Tibial nerve (tissue), 4 donors: Measurements from ENCODE around the gene SIX5. TPM values are rescaled to one million over a fixed set of nuclear protein-coding genes. Genes with fewer than 3 reads are reported as not detected.
"Not testable (repeated sequence)": the region's sequence is repeated elsewhere in the genome, so short reads cannot be mapped to it uniquely, and the experiment has no call there.

ENCODE experiments used
- DNase-seq, 2 donors: peaks; one replicate each; pipeline ENCODE4 v3.0.0-alpha.2; 2019; ENCODE audit warnings: low spot score in 2 of 2
- H3K27ac ChIP-seq, 4 donors: fragments of 200-600 bp; sonication (generic) in 3 of 4; one replicate each; pipeline ENCODE4 v1.5.1; 2017 to 2019; ENCODE audit warnings: mild to moderate bottlenecking in 1 of 4
- H3K27me3 ChIP-seq, 2 donors: fragments of 200-600 bp; sonication (generic) in 1 of 2; one replicate each; pipeline versions ENCODE4 v1.5.1 to v1.6.0; 2017 to 2019
- H3K36me3 ChIP-seq, 3 donors: fragments of 200-600 bp; sonication (generic); one replicate each; pipeline ENCODE4 v1.5.1; 2018 to 2019
- H3K4me1 ChIP-seq, 4 donors: fragments of 200-600 bp; sonication (generic) in 3 of 4; one replicate each; pipeline ENCODE4 v1.5.1; 2017 to 2019
- H3K4me3 ChIP-seq, 4 donors: fragments of 200-600 bp; sonication (generic) in 3 of 4; one replicate each; pipeline ENCODE4 v1.5.1; 2017 to 2019; ENCODE audit warnings: mild to moderate bottlenecking in 1 of 4, moderate library complexity in 1 of 4
- H3K9me3 ChIP-seq, 4 donors: fragments of 200-600 bp; sonication (generic) in 3 of 4; one replicate each; pipeline ENCODE4 v1.5.1; 2017 to 2019
- EP300 ChIP-seq, 2 donors: sonication (generic); formaldehyde crosslinking; IDR thresholded peaks; one replicate each; pipeline ENCODE4 v1.6.1; 2017; ENCODE audit warnings: antibody characterized with exemption in 2 of 2, mild to moderate bottlenecking in 1 of 2
- POLR2A ChIP-seq, 2 donors: fragments of 450-650 bp; IDR thresholded peaks; one replicate each; pipeline ENCODE4 v1.6.1; 2017; ENCODE audit warnings: antibody characterized with exemption in 2 of 2, mild to moderate bottlenecking in 2 of 2, moderate library complexity in 2 of 2
- WGBS, 2 donors: methylation state at CpG; one replicate each; pipeline ENCODE4 v1.1.5; 2018; 5-methylcytosine and 5-hydroxymethylcytosine counted together
- total RNA-seq, 4 donors: library from RNA; depleted of rRNA; stranded (reverse); fragments of >200 nt; gene quantifications; one replicate each; pipeline ENCODE4 v1.1.0, GENCODE V29; 2016
- TF ChIP-seq, protein P1 (sequence below), 5 experiments: fragments of 200-600 bp in 3 of 5; fragments of 450-650 bp in 2 of 5; sonication (generic) in 3 of 5; IDR thresholded peaks; one replicate each; pipeline ENCODE4 v1.5.1; 2016 to 2019; ENCODE audit warnings: antibody characterized with exemption in 5 of 5, mild to moderate bottlenecking in 3 of 5, moderate library complexity in 2 of 5

SIX5 gene
- total RNA-seq, 4 donors from 2014 or later, result 21.0 to 31.0 (median 22.9) TPM

DNA sequence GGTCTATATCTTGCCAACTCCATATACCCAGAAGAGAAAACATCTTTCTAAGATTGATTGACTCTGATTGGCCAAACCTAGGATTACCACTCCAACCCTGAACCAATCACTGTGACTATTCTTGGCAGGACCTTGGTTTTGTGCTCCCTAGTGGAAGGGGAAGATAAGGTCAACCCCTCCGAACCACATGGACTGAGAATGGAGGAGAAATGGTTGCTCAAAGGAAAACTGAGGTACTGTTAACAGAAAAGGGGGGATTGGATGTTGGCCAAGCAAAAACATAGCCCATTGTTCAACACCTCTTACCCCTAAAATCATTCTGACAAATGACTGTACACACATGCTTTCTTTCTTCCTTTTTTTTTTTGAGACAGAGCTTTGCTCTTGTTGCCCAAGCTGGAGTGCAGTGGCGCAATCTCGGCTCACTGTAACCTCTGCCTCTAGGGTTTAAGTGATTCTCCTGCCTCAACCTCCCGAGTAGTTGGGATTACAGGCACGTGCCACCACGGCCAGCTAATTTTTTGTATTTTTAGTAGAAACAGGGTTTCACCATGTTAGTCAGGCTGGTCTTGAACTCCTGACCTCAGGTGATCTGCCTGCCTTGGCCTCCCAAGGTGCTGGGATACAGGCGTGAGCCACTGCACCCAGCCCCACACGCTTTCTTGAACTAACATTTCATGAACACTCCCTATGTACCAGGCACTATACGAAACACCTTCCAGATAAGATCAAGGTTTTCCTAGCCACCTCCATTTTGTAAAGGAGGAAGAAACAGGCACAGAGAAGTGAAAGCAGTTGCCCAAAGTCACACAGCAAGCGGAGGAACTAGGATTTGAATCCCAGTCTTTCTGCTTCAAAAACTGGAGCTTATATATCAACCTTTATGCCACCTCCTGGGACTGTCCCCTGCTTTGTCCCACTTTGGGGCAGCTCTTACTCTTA lies 29.3 kb downstream of the SIX5 start:
- TF ChIP-seq, protein P1, sequence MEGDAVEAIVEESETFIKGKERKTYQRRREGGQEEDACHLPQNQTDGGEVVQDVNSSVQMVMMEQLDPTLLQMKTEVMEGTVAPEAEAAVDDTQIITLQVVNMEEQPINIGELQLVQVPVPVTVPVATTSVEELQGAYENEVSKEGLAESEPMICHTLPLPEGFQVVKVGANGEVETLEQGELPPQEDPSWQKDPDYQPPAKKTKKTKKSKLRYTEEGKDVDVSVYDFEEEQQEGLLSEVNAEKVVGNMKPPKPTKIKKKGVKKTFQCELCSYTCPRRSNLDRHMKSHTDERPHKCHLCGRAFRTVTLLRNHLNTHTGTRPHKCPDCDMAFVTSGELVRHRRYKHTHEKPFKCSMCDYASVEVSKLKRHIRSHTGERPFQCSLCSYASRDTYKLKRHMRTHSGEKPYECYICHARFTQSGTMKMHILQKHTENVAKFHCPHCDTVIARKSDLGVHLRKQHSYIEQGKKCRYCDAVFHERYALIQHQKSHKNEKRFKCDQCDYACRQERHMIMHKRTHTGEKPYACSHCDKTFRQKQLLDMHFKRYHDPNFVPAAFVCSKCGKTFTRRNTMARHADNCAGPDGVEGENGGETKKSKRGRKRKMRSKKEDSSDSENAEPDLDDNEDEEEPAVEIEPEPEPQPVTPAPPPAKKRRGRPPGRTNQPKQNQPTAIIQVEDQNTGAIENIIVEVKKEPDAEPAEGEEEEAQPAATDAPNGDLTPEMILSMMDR (IDR thresholded peaks at IDR 0.05), result no peak
- no peak for TF ChIP-seq POLR2A (IDR thresholded peaks at IDR 0.05)
- TF ChIP-seq EP300 (IDR thresholded peaks at IDR 0.05), result no peak
- Histone ChIP-seq H3K4me1 (no peaks in the 10 kb centered on the region), H3K36me3 (no peaks in the 10 kb centered on the region), H3K27ac (no peak overlapping the region), H3K9me3 (no peaks in the 10 kb centered on the region), H3K27me3 (peaks cover 0 to 1% of the 10 kb centered on the region in 2 donors), H3K4me3 (no peak overlapping the region)
- DNase-seq, result no peak
- 86 to 87% methylated on average over 10 of the region's 10 CpGs for WGBS, 2 donors

DNA sequence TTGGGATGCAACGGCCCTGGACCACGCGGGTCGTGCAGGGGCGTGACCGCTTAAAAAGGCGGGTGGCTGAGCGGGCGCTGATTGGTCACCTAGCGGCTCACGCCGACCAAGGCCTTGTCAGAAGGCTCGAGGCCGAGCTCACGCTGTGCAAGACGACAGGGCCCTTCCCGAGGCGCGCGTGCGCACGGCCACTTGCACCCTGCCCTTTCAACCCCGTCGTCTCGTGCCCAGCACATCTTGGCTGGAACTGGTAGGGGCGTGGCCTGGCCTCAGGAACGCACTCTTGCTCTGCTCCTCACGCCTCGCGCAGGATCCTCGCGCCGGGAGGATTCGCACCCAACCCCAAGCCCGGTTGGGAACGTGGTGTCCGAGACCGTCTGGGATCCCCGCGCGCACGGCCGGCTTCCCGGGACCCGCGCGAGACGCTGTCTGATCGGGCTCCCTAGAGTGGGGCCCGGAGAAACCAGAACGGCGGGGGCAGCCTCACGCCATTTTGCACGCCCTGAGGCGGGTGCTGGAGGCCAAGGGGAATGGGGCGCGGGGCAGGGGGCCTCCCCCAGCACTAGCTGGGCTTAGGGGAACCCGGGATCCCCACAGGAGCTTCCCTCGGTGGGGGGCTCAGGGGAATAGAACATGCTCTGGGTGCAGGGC lies 35.8 kb downstream of the SIX5 start, which contains the start of gene MEIOSIN:
MEIOSIN (plus strand) TSS at position 280 of the 651 bp plus-strand sequence. CDS start 1,938 bp downstream, outside the sequence.
- Histone ChIP-seq H3K4me3 (no peak within 1 kb of the TSS), H3K27me3 (no peaks in the 10 kb centered on the region), H3K36me3 (no peaks in the 10 kb centered on the region), H3K27ac (no peak within 1 kb of the TSS), H3K4me1 (peaks cover 0 to 19% (median 13%) of the 10 kb centered on the region in 4 donors), H3K9me3 (no peaks in the 10 kb centered on the region)
- 91 to 92% methylated on average over 42 to 59 of the region's 59 CpGs for WGBS, 2 donors
- no peak for DNase-seq
- TF ChIP-seq POLR2A (IDR thresholded peaks at IDR 0.05) (no peak), EP300 (IDR thresholded peaks at IDR 0.05) (no peak)
- TF ChIP-seq, protein P1 (IDR thresholded peaks at IDR 0.05), result no peak

DNA sequence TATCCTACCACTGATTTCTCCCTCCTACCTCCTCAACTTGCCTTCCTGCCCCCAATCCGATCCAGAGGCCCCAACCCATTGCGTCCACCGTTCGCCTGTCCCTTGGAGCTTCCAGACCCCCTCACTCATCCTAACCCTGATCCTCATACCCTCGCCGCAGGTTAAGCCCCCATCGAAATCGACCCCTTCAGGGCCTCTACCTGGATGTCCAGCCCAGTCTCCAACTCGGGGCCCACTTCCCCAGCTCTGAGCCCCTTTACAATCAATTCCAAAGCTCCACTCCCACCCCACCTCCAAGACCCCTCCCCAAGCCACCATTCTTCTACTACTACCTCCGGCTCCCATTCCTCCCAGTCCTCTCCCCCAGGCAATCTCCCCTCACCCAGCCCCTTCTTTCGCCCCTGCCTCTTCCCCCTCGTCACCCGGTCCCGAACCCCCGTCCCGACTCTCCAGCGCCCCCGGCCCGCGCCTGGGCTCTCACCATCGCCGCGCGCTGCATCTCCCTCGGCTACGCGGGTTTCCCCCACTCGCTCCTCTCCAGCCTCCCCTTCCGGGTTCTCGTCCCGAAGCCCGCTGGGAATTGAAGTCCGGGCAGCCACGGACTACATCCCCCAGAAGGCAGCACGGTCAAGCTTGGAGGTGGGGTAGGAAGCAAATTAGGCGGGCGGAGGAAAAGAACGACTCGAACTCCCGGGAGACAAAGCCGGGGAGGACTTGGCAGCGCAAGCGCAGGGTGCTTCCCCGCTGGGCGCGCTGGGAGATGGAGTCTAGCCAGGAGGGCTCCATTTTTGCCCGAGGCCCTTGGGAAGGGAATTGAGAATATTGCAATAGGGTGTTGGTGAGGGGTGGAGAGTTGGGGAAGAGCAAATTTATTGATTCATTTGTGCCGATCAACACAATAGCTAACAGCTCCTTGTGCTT lies 38.4 kb downstream of the SIX5 start, which contains the start of gene FBXO46:
FBXO46 (minus strand) TSS at position 529 of the 921 bp plus-strand sequence. CDS start 17,401 bp downstream, outside the sequence.
- peaks cover 0 to 27% (median 13%) of the 10 kb centered on the region in 4 donors for H3K4me1 ChIP-seq
- no peaks in the 10 kb centered on the region for H3K9me3 ChIP-seq
- peak; percentile 94 to 95 for DNase-seq
- H3K27me3 ChIP-seq, result no peaks in the 10 kb centered on the region
- WGBS, 2 donors, result 1 to 2% methylated on average over 47 to 48 of the region's 48 CpGs
- H3K27ac ChIP-seq, result peak within 1 kb of the TSS; percentile 22 to 92 (median 80)
- no peaks in the 10 kb centered on the region for H3K36me3 ChIP-seq
- H3K4me3 ChIP-seq, result peak within 1 kb of the TSS; percentile 72 to 94 (median 84)
- peak; percentile 97 to 98 for TF ChIP-seq EP300 (IDR thresholded peaks at IDR 0.05)
- TF ChIP-seq POLR2A (IDR thresholded peaks at IDR 0.05), result peak; percentile 16 to 73
- TF ChIP-seq, protein P1 (IDR thresholded peaks at IDR 0.05), result peak in 1 of 5 experiments; percentile 49

DNA sequence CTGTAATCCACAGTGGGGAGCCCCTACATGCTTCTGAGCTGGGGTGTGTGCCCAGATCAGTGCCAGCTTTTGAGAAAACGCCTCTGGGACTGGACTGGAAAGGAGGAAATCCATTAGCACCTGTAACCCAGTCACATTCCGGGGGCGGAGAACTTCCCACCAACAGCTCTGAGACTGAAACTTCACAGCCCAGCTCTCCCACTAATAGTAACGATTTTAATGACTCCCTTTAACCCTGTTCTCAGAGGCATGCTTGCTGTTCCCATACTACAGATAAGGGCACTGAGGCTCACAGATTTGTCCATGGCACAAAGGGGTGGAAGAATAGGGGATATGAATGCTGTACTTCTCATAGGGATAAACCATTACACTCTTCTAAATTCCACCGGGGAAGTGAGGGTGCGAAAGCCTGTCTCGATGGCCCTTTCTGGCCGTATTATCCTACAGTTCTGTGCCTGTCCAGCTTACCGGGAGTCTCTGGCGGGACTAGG lies 39.2 kb downstream of the SIX5 start:
- H3K27ac ChIP-seq, result peak overlapping the region; percentile 22 to 92 (median 80)
- H3K27me3 ChIP-seq, result no peaks in the 10 kb centered on the region
- TF ChIP-seq EP300 (IDR thresholded peaks at IDR 0.05), result no peak
- TF ChIP-seq POLR2A (IDR thresholded peaks at IDR 0.05), result no peak
- TF ChIP-seq, protein P1 (IDR thresholded peaks at IDR 0.05), result no peak
- H3K4me1 ChIP-seq, result peaks cover 0 to 27% (median 13%) of the 10 kb centered on the region in 4 donors
- no peaks in the 10 kb centered on the region for H3K9me3 ChIP-seq
- DNase-seq, result no peak
- WGBS, 2 donors, result 14% methylated on average over 10 of the region's 10 CpGs
- H3K36me3 ChIP-seq, result no peaks in the 10 kb centered on the region
- peak overlapping the region; percentile 72 to 94 (median 84) for H3K4me3 ChIP-seq

DNA sequence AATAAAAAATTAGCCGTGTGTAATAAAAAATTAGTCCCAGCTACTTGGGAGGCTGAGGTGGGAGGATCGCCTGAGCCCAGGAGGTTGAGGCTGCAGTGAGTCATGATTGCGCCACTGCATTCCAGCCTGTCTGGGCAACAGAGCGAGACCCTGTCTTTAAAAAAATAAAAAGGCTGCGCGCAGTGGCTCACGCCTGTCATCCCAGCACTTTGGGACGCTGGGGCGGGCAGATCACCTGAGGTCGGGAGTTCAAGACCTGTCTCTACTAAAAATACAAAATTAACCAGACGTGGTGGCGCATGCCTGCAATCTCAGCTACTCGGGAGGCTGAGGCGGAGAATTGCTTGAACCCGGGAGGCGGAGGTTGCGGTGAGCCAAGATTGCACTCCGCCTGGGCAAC lies 40.4 kb downstream of the SIX5 start:
- 93 to 97% methylated on average over 18 of the region's 18 CpGs for WGBS, 2 donors
- H3K36me3 ChIP-seq, H3K4me3 ChIP-seq, H3K9me3 ChIP-seq, DNase-seq, H3K27ac ChIP-seq, H3K27me3 ChIP-seq: not testable (repeated sequence)
- peaks cover 0 to 27% (median 13%) of the 10 kb centered on the region in 4 donors for H3K4me1 ChIP-seq

DNA sequence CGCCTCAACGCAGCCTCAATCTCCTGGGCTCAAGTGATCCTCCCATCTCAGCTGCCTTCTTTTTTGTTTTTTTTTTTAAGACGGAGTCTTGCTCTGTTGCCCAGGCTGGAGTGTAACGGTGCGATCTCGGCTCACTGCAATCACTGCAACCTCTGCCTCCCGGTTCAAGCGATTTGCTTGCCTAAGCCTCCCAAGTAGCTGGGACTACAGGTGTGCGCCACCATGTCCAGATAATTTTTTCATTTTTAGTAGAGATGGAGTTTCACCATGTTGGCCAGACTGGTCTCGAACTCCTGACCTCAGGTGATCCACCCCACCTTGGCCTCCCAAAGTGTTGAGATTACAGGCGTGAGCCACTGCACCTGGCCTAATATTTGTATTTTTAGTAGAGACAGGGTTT lies 49.0 kb downstream of the SIX5 start:
- 92 to 96% methylated on average over 11 of the region's 11 CpGs for WGBS, 2 donors

More for the DNA sequence above, 49.0 kb downstream of the SIX5 start:
- peaks cover 0 to 23% (median 0%) of the 10 kb centered on the region in 3 donors for H3K36me3 ChIP-seq
- not testable (repeated sequence) for H3K4me3 ChIP-seq, H3K27ac ChIP-seq, H3K27me3 ChIP-seq, H3K9me3 ChIP-seq, DNase-seq
- H3K4me1 ChIP-seq, result peaks cover 0 to 29% (median 16%) of the 10 kb centered on the region in 4 donors
